Activated CD8-positive, alpha-beta memory T cell treated with anti-CD3 and anti-CD28 coated beads, Interleukin-2, amount 50 U/mL, for 24 hours (primary cell): Measurements from ENCODE around the gene NDUFAF2.
"Not testable (repeated sequence)": the region's sequence is repeated elsewhere in the genome, so short reads cannot be mapped to it uniquely, and the experiment has no call there.

Experiments used
- DNase-seq: peaks from one replicate; pipeline ENCODE4 v3.0.0-alpha.2; 2020; ENCODE audit errors: extremely low read depth

Gene NDUFAF2

DNA sequence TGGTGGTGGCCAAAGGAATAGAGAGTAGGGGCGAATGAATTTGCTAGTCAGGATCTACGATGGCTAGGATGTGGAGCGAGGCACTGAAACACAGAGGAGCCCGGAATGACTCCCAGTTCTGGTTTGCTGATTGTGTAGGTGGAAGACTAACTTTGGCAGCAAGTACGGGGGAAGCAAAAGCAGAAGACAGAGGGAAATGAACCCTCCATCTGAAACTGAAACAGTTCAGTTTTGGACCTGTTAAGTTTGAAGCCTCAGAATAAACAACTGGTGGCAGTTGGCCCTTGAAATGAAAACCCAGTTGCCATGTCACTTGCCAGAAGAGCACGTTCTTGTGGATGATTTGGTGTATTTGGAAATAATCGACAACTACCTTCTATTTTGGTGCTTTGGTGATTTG, 232.7 kb downstream of the NDUFAF2 start:
- no peak for DNase-seq

GRCh38 chr5:61178702-61179101, 233.7 kb downstream of the NDUFAF2 start:
- DNase-seq: no peak

DNA sequence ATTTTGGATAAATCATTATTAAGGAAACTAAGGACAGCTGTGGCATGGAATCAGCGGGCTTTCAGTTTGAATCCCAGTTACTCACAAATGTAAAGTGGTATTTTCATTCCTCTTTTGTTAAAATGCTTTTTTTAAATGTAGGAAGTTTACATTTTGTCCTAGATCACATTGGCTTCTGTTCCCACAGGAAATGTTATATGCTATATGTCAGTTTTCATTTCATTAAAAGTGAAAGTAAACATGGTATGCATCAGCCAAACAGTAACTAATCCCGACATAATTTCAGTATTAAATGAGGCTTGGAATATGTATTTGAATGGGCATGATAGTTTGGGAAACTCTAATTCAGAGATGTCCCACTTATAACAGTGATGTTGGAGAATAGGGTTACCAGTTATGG, 235.9 kb downstream of the NDUFAF2 start:
- DNase-seq: no peak

DNA sequence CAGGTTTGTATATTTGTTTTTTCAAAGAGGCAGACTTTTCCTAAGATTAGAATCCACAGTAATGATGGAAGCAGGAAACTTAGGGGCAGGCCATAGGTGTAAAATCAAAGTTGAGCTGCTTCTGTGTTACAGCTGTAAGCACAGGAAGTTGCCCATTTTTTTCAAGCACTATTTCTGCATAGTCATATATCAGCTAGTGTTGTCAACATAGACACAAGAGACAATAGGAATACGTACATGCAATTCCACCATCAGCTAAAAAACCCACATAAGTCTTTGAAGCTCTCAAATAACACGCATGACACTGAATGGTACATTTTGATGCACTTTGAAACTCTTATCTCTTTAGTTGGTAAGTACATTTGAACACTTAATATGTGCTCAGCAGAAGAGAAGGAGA, 237.4 kb downstream of the NDUFAF2 start:
- DNase-seq: no peak

- DNase-seq: no peak
Measured at GRCh38 chr5:61183538-61183937, 238.5 kb downstream of the NDUFAF2 start.

GRCh38 chr5:61184708-61185107, 239.7 kb downstream of the NDUFAF2 start:
- no peak for DNase-seq

GRCh38 chr5:61186634-61187033, 241.6 kb downstream of the NDUFAF2 start:
- no peak for DNase-seq

- not testable (repeated sequence) for DNase-seq
Measured at GRCh38 chr5:61187352-61187751, 242.3 kb downstream of the NDUFAF2 start.

DNA sequence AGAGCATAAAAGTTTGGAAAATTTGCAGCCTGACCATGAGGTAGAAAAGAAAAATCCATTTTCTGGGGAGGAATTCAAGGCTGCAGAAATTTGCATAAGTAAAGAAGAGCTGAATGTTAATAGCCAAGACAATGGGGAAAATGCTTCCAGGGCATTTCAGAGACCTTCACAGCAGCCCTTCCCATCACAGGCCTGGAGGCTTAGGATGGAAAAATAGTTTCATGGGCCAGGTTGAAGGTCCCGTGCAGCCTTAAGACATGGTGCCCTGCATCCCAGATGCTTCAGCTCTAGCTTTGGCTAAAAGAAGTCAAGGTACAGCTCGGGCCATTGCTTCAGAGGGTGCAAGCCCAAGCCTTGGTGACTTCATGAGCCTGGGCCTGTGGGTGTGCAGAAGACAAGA, 242.8 kb downstream of the NDUFAF2 start:
- DNase-seq: not testable (repeated sequence)

DNA sequence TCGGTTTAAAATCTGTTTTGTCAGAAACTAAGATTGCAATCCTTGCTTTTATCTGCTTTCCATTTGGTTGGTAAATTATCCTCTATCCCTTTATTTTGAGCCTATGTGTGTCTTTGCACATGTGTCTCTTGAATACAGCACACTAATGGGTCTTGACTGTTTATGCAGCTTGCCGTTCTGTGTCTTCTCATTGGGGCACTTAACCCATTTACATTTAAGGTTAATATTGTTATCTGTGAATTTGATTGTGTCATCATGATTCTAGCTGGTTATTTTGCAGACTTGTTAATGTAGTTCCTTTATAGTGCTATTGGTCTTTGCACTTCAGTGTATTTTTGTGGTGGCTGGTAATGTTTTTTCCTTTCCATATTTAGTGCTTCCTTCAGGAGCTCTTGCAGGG, 253.6 kb downstream of the NDUFAF2 start:
- no peak for DNase-seq

DNA sequence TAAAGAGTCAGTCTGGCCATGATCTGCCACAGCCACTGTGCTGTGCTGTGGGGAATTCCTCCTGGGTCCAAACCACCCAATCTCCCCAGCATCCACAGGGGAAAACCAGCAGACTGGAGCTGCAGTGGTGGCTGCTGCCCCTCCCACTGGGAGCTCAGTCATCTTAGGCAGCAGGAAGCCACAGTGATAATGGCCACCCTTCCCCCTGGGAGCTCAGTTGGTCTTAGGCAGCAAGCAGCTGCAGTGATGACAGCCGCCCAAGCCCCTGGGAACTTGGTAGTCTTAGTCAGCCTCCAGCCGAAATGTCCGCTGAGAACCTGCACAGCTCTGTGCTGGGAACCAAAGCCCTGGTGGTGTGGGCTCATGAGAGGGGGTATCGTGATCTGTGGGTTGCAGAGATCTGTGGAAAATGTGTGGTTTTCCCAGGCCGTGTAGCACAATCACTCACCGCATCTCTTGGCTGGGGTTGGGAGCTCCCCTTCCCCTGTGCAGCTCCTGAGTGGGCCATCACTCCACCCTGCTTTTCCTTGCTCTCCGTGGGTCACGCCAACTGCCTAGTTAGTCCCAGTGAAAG, 255.7 kb downstream of the NDUFAF2 start:
- DNase-seq: no peak

DNA sequence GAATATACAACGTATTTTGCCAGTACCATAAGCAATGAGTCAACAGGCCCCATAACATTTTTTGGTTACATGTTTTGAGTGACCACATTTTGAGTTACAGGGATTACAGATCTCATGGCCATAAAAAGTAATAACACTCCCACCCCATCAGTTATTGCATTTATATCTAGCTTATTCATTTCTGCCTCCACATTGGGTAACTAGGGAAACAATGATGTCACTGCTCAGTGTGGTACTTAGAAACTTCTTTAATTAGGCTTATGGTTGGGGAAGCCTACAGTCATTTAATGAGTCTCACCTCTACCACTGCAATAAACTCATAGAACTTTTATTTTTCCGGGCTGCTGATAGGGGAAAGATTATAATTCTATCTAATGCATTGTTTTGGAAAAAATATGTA, 257.2 kb downstream of the NDUFAF2 start:
- no peak for DNase-seq
